Activated CD8-positive, alpha-beta memory T cell treated with anti-CD3 and anti-CD28 coated beads for 48 hours (primary cell): ENCODE results near the gene SMARCA4.

Experiments
- DNase-seq, 3 experiments: peaks; one replicate each; pipeline ENCODE4 v3.0.0-alpha.2; 2020; ENCODE audit warnings: low read depth in 2 of 3, low spot score in 2 of 3

Gene SMARCA4

DNA sequence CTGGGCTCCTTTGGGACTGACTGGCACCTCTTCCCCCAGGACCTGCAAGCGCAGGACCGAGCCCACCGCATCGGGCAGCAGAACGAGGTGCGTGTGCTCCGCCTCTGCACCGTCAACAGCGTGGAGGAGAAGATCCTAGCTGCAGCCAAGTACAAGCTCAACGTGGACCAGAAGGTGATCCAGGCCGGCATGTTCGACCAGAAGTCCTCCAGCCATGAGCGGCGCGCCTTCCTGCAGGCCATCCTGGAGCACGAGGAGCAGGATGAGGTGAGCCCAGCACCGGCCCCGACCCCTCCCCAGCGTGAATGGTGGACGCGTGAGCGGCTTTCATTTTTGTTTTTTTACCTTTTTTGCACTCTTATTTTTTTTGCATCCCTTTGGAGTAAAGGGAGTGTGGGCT lies 72.4 kb downstream of the SMARCA4 start:
- no peak for DNase-seq

DNA sequence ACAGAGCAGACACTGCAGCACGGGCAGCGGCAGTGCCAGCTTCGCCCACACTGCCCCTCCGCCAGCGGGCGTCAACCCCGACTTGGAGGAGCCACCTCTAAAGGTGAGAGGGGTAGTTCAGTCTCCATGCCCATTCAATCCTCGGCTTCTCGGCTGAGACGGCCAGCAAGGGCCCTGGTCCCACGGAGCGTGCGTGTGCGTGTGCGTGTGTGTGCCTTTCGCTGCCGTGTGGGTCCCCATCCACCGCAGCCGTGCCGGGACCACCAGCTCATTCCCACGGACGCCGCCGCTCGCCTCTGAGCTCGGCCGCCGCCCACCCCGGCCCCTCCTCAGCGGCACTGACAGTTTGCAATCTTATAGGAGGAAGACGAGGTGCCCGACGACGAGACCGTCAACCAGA lies 72.9 kb downstream of the SMARCA4 start:
- DNase-seq: no peak

DNA sequence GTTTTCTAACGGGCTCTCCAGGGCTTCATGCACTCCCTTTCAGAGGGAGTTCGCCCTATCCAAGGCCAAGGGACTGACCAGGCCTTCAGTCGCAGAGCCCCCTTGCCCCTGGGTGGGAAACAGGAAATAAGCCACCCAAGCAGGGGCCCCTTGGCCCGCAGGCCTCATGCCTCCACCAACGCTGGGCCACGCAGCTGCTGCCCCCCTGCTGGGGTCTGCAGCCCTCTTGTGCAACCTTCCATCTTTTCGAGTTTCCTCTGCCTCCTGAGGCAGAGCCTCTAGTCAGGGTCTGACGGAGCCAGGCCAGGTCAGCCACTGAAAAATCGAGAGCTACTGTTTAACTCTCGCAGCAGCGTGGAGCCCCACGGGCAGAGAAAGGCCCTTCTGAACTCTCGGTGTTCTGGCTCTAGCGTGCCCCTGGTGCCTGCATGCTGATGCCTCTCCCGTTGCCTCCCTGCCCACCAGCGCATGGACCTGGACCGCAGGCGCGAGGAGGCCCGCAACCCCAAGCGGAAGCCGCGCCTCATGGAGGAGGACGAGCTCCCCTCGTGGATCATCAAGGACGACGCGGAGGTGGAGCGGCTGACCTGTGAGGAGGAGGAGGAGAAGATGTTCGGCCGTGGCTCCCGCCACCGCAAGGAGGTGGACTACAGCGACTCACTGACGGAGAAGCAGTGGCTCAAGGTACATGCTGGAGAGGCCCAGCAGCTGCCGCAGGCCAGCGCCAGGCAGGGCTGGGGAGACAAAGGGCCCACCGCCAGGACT lies 73.8 kb downstream of the SMARCA4 start:
- DNase-seq: no peak

DNA sequence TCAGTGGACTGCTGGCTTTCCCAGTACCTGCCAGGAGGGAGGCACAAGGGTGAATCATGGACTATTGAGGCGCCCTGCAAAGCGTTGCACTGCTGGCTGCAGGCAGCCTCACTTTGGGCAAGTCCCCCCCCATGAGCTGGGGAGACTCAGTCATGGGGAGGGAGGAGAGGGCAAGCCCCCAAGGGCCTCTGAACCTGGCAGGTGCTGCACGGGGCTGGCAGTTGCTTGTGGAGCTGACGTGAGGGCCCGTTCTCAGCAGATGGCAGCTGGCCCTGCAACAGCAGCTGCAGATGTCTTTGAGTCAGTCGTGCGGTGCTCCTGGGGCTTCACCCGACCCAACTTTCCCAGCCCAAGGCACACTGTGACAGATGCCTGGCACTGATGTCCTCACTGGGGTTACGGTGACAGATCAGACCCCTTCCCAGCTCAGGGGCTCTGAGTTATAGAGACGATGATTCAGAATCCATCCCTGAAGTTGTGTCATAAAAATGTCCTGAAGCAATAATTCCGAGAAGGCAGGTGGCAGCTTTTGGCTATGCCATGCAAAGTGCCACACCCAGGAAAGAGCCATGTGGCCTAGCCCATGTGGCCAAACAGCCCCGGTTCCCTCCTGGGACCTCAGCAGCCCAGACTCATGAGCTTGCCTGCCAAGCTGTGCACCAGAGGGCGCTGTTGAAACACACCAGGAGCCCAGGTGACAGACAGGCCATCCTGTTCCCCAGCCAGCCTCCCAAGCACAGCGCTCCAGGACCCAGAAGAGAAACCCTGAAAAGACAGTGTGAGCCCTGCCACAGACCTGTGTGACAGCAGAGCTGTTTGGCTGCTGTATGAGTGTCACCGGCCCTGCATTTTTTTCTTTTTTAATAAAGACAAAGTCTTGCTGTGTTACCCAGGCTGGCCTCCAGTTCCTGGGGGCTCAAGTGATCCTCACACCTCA lies 74.9 kb downstream of the SMARCA4 start:
- DNase-seq: peak; percentile 42 to 60 (median 59)

DNA sequence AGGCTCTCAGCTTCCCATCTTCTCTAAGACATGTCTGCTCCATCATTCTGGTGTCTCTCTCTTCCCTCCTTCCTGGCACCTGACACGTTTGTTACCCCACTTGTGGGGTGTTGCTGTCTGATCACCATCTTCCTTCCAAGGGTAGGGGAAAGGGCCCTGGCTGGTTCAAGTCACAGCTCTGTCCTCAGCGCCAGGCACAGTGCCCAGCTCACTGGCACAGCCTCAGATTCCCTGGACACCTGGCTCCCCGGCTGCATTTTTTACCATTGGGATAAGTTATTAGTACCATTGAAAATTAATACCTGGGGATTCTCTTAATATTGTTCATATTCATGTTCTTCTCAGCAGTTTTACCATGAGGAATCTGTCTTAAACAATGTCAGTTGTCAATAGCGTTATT lies 77.7 kb downstream of the SMARCA4 start:
- DNase-seq: no peak

DNA sequence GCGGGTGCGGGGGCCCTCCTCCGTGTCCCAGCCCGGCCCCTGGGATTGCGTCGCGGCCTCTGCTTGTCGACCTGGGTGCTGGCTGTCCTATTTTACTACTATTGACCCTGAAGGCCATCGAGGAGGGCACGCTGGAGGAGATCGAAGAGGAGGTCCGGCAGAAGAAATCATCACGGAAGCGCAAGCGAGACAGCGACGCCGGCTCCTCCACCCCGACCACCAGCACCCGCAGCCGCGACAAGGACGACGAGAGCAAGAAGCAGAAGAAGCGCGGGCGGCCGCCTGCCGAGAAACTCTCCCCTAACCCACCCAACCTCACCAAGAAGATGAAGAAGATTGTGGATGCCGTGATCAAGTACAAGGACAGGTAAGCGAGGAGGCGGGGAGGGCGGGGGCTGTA lies 80.4 kb downstream of the SMARCA4 start:
- DNase-seq: no peak

DNA sequence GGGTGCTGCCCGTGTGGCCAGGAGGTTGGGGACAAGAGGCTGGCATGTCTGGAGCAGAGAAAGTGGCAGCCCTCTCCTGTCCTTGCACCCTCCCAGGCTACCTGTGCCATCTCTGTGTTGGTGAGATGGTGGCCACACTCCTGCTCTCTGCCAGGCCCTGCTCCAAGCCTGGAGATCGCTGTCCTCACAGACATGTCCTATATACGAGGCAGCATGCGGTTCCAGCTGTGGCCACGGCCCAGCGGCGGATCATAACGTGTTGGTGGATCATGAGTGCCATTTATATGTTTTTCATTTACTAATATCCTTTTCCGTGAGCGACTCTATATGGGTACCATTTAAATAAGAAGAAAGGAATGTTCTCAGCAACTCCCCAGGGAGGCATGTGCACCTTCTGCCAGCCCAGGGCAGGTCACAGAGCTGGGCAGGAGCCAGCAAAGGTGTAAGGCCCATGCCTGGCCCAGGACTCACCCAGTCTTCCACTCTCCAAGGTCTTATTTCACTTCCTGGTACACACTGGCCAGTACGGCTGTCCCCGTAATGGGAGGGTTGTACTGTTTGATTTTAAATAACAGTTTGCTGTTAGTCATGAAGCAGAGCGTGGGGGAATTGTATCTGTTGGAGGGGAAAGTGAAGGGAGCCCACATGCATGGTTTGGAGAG lies 81.3 kb downstream of the SMARCA4 start:
- DNase-seq: no peak

DNA sequence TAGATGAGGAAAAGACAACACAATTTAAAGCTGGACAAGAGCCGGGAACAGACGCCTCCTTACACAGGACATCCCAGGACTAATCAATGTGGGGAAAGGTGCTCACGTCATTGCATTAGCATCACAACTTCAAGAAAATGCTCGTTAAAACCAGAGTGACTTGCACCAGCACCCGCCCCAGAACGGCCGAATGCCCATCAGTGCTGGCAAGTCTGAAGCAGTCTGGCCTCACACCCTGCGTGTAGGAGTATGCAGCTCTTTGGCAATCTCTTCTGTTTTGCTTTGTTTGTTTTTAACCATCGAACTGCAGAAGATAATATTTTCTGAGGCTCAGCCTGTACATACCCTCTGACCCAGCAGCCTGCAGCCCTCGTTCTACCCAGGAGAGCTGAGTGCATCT lies 83.6 kb downstream of the SMARCA4 start:
- DNase-seq: no peak

DNA sequence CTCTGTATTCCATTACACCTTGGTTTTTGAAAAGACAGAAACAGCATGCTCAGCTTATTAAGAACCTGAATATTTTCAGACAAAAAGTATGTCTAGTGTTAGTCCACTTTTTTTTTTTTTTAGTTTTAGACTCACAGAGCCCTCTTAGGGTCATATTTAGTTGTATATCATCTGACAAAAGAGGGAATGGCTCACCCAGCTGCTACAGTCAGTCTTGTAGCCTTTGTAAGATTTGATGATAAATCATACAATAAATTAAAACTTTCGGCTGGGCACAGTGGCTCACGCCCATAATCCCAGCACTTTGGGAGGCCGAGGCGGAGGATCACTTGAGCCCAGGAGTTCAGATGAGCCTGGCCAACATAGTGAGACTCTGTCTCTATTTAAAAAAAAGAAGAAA lies 84.7 kb downstream of the SMARCA4 start:
- DNase-seq: no peak

DNA sequence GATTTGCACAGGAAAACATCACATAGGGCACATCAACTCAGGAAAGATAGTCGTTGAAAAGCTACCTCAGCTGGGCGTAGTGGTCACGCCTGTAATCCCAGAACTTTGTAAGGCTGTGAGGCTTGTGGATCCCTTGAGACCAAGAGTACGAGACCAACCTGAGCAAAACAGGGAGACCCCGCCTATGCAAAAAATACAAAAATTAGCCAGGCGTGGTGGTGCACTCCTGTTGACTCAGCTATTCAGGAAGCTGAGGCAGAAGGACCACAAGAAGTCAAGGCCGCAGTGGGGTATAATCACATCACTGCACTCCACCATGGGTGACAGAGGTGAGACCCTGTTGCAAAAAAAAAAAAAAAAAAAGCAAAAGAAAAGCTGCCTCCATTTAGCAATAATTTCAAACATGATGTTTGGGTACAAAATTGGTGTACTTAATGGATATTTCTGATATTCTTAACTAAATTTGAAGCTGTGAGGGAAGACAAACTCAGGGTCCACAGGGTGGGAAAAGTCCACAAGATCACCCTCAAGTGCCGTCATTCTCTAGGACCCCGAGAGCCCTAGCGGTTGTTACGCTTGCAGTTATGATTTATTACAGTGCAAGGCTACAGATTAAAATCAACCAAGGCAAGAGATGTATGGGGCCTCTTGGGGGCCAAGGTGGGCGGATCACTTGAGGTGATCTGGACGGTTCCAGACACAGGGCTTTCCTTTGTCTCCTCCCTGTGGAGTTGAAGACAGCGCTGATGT lies 86.0 kb downstream of the SMARCA4 start:
- no peak for DNase-seq

DNA sequence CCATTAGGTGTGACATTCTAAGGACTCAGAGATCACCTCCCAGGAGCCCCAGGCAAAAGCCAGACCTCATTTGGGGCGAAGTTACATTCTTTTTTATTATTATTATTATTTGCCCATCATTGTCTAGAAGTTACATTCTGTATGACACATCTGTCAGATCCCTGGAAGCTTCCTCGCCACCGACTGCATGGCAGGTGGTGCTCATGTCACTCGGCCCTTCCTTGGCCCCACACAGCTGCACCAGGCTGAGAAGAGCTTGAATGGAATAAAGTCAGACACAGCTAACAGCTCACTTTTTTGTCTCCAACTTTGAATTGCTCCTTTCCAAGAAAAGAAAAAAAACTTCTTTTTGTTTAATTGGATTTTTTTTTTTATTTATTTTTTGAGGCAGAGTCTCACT lies 87.0 kb downstream of the SMARCA4 start:
- DNase-seq: no peak

DNA sequence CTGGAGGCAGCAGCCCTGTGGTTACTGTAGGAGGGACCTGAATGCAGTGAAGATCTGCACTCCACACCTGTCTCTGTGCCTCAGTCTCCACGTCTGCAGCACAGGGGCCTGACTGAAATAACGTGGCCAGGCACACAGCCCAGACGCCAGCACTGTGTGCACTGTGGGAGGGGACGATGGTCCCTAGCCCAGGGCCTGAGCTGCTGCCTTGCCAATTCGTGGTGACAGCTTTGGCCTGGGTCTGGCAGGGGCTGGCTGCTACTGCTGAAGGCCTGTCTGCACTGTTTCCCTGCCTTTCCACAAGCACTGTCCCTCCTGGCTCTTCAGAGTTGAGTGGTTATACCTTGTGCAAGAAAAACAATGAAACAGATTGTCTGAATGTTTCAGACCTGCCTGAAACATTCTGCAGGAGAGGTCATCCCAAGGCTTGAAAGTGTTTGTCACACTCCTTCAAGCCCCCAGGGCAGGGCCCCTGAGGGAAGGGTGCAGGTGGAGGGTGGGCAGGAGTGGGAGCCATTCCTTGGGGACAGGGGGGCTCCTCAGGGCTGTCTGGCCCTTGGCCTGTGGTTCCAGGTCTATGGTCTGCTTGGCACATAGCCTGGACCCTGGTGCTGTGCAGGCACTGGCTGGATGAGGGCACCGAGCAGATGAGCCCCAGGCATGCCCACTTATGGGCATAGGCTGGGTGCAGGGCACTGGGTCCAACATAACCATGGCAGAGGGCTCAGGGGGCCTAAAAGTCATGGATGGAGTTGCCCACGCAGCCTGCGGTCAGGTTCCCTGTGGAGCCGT lies 89.7 kb downstream of the SMARCA4 start:
- DNase-seq: no peak

DNA sequence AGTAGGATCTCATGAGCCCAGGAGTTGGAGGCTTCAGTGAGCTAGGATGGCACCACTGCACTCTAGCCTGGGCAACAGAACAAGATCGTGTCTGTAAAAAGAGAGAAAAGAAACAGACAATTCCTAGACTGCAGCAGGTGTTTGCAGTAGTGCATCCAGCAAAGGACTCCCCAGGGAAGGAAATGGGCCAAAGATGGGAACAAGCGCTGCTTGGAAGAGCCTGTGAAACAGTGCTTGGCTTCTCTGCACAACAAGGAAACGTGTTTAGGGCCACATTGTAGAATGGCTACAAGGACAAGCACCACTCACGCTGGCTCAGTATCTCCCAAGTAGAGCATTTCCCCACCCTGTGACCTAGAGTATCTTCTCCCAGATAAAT lies 93.0 kb downstream of the SMARCA4 start:
- no peak for DNase-seq

DNA sequence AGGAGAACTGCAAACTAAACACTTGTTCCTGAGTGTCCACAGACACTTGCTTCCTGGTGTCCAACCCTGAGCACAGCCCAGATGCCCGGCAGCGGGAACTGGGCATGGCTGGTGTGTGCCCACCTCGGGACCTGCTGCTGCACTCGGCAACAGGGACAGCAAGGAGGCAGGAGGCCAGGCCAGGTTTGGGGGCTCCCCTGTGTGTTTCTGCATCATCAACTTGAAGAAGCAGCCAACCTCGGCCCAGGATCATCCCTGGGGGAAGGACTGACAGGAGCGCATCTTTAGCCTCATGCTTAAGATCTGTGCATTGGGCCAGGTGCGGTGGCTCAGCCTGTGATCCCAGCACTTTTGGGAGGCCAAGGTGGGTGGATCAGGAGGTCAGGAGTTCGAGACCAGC lies 93.4 kb downstream of the SMARCA4 start:
- no peak for DNase-seq

DNA sequence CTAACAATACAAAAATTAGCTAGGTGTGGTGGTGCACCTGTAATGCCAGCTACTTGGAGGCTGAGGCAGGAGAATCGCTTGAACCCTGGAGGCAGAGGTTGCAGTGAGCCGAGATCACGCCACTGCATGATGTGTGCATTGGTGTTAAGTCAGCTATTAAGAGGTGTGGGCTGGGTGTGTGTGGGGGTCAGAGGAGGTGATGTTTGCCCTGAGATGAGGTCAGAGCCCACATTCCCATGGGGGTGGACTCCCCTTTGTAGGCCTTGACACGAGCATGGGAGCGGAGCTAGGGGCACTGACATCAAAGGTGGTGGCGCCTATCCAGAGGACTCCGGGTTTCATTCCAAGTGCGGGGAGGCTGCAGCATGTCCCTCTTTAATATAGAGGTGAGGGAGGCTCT lies 93.8 kb downstream of the SMARCA4 start:
- DNase-seq: no peak

DNA sequence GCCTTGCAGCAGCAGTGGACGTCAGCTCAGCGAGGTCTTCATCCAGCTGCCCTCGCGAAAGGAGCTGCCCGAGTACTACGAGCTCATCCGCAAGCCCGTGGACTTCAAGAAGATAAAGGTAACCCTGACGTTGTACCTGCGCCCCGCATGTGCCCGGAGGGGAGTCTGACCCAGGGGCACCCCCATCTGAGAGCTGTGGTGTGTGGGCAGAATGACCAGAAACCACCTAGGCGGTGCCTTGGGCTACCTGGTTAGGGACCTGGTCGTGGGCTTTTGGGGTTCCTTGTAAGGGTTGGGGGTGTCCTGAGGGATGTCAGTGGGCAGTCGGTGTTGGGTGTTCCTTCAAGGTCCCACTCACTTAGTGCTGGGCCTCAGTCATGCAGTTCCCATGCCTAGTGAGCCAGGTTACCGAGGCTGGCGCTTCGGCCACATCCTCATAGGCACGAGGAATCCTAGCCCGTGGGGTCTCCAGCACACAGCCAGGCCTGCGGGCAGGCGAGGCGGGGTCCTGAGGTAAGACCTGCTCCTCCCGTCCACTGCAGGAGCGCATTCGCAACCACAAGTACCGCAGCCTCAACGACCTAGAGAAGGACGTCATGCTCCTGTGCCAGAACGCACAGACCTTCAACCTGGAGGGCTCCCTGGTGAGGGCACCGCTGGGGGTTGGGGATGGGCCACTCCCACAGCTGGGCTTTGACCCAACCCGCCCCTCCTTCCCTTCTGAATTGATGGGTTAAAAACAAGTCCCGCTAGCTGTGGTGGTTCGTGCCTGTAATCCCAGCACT lies 97.6 kb downstream of the SMARCA4 start:
- no peak for DNase-seq

DNA sequence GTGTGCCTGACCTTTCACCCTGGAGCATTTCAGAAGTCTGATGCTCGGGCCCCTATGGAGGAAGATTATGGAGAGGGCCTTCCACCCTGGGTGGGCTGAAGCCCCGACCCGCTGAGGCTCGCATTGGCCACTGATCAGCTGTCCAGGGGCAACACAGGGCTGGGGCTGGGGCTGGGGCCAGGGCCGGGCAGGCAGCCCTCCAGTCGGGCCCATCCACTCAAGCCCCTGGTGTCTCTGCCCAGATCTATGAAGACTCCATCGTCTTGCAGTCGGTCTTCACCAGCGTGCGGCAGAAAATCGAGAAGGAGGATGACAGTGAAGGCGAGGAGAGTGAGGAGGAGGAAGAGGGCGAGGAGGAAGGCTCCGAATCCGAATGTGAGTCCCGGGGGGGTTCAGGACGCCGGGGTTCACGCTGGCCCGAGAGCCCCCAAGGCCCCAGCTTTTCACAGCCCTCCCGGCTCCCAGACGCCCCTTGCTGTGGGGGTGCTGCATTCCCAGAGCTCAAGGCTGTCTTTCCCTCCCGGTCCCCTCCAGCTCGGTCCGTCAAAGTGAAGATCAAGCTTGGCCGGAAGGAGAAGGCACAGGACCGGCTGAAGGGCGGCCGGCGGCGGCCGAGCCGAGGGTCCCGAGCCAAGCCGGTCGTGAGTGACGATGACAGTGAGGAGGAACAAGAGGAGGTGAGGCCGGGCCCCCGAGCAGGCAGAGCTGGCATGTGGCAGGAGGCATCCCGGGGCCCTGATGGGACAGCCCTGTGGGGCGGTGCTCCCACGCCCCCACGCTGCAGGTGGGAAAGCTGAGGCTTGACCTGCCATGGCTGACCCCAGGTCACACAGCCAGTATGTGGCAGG lies 98.9 kb downstream of the SMARCA4 start:
- DNase-seq: no peak

DNA sequence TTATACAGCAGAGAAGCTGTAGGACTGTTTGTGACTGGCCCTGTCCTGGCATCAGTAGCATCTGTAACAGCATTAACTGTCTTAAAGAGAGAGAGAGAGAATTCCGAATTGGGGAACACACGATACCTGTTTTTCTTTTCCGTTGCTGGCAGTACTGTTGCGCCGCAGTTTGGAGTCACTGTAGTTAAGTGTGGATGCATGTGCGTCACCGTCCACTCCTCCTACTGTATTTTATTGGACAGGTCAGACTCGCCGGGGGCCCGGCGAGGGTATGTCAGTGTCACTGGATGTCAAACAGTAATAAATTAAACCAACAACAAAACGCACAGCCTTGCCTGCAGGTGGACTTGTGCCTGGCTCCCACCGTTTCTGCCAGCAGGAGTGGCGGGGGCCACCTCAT lies 101.1 kb downstream of the SMARCA4 start:
- DNase-seq: no peak

DNA sequence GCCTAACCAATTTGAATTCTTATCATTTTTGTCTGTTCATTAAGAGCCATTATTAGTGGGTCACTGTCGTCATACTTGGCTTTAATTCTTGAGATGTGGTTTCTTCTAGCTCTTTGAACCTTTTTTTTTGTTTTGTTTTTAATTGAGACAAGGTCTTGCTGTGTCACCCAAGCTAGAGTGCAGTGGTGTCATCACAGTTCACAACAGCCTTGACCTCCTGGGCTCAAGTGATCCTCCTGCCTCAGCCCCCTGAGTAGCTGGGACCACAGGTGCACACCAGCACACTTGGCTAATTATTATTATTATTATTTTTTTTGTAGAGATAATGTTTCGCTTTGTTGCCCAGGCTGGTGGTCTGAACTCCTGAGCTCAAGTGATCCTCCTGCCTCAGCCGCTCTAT lies 102.6 kb downstream of the SMARCA4 start:
- DNase-seq: no peak
